Measurements from ENCODE around the gene KRTAP29-1. TPM values are rescaled to one million over a fixed set of nuclear protein-coding genes. Genes with fewer than 3 reads are reported as not detected.

KRTAP29-1 gene
- total RNA-seq, 1 experiment from 2014 or later, result not detected

DNA sequence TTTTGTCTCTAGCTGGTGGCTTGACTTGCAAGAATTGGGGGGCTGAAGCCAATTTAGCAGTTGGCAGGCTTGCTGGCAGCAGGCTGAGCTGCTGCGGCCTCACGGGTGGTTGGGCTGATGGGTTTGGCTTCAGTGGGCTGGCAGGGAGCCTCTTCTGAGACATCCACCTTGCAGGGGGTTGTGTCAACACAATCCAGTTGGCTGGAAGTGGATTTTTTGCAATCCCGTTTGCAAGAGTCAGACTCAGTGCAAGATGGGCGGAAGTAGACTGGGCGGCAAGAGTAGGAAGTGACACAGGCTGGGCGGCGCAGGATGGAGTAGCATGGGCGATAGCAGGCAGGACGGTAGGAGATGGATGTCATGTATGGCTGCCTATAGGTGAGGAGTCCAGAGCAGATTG is 5.0 kb upstream of the KRTAP29-1 start:
- H3K27ac Mint-ChIP-seq, result no peak overlapping the region
- no peak overlapping the region for H4K5ac ChIP-seq (ENCODE audit: insufficient read length, low read depth, low read length)
- no peak for DNase-seq

More for the DNA sequence above, 5.0 kb upstream of the KRTAP29-1 start:
- Mint-ChIP-seq H3K27me3 (ENCODE audit: low read depth) (peaks cover 15% of the 10 kb centered on the region), H3K9me3 (no peaks in the 10 kb centered on the region), H3K4me3 (no peak overlapping the region), H3K36me3 (ENCODE audit: insufficient read depth in 1 of 3, low read depth in 3 of 3) (no peaks in the 10 kb centered on the region), H3K4me1 (no peaks in the 10 kb centered on the region)
- no peaks in the 10 kb centered on the region for H3K79me1 ChIP-seq (ENCODE audit: insufficient read depth, low read depth, low read length, poor library complexity, severe bottlenecking)
- H2BK120ac ChIP-seq (ENCODE audit: low read depth, low read length, poor library complexity, severe bottlenecking), result no peak overlapping the region
- H3K4ac ChIP-seq (ENCODE audit: low read depth, low read length), result no peak overlapping the region
- H3K18ac ChIP-seq (ENCODE audit: insufficient read length, low read depth, low read length), result no peak overlapping the region
- H2BK12ac ChIP-seq (ENCODE audit: insufficient read length, low read depth, low read length), result no peak overlapping the region
- H3K27ac ChIP-seq (ENCODE audit: insufficient read length, low read depth, low read length), result no peak overlapping the region
- no peak overlapping the region for H2BK5ac ChIP-seq (ENCODE audit: insufficient read length, low read length)
- H4K8ac ChIP-seq (replicated peaks; ENCODE audit: insufficient read length, low read depth, low read length), result no peak overlapping the region
- no peaks in the 10 kb centered on the region for H3K9me3 ChIP-seq (ENCODE audit: control insufficient read depth, low read depth, low read length)
- no peaks in the 10 kb centered on the region for H3K23me2 ChIP-seq (ENCODE audit: insufficient read length, low read depth, low read length, poor library complexity, severe bottlenecking)
- H2BK20ac ChIP-seq (ENCODE audit: low read depth, low read length, poor library complexity, severe bottlenecking), result no peak overlapping the region
- no peak overlapping the region for H2AK5ac ChIP-seq (ENCODE audit: insufficient read length, low read length)
- H3K9ac ChIP-seq (ENCODE audit: extremely low read depth, insufficient read length, low read length), result no peak overlapping the region
- TF ChIP-seq, protein P1, sequence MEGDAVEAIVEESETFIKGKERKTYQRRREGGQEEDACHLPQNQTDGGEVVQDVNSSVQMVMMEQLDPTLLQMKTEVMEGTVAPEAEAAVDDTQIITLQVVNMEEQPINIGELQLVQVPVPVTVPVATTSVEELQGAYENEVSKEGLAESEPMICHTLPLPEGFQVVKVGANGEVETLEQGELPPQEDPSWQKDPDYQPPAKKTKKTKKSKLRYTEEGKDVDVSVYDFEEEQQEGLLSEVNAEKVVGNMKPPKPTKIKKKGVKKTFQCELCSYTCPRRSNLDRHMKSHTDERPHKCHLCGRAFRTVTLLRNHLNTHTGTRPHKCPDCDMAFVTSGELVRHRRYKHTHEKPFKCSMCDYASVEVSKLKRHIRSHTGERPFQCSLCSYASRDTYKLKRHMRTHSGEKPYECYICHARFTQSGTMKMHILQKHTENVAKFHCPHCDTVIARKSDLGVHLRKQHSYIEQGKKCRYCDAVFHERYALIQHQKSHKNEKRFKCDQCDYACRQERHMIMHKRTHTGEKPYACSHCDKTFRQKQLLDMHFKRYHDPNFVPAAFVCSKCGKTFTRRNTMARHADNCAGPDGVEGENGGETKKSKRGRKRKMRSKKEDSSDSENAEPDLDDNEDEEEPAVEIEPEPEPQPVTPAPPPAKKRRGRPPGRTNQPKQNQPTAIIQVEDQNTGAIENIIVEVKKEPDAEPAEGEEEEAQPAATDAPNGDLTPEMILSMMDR (conservative IDR thresholded peaks at IDR 0.05), result no peak
- no peaks in the 10 kb centered on the region for H4K20me1 ChIP-seq (ENCODE audit: control insufficient read depth, insufficient read depth, insufficient read length)
- WGBS (ENCODE audit: extremely low coverage, insufficient read length, low lambda C conversion rate), result no CpG with 5 or more reads among the region's 9 CpGs
- H3K4me1 ChIP-seq (ENCODE audit: insufficient read depth, low read length), result no peaks in the 10 kb centered on the region
- no peak overlapping the region; the same call in 1 of the 2 replicates for H3K14ac ChIP-seq (ENCODE audit: insufficient read depth, low read length)
- no peak overlapping the region for H3K23ac ChIP-seq (ENCODE audit: insufficient read length, low read depth, low read length)
- H2BK15ac ChIP-seq (ENCODE audit: low read depth, low read length), result no peak overlapping the region
- no peaks in the 10 kb centered on the region for H3K79me2 ChIP-seq (ENCODE audit: insufficient read depth, low read length)
- H4K91ac ChIP-seq (ENCODE audit: insufficient read length, low read depth, low read length), result no peak overlapping the region
- H3K4me2 ChIP-seq (ENCODE audit: insufficient read depth, insufficient read length, low read length), result no peak overlapping the region
- no peak overlapping the region for H3K56ac ChIP-seq (ENCODE audit: insufficient read length, low read depth, low read length)
- H2AFZ ChIP-seq (ENCODE audit: low read length), result no peak overlapping the region
- H3K27me3 ChIP-seq (ENCODE audit: insufficient read depth, low read length), result no peaks in the 10 kb centered on the region
- no peak overlapping the region for H3T11ph ChIP-seq (ENCODE audit: low read length)
